ENCODE measurements around the gene ZMAT3. TPM values are rescaled to one million over a fixed set of nuclear protein-coding genes. Genes with fewer than 3 reads are reported as not detected.
A peak's percentile ranks its signal among the peaks of the same experiment; 100 is the strongest.
"Not testable (repeated sequence)": the region's sequence is repeated elsewhere in the genome, so short reads cannot be mapped to it uniquely, and the experiment has no call there.

The ZMAT3 gene
- total RNA-seq, 1 experiment from 2014 or later: 4.2 TPM

GRCh38 chr3:179068779-179069530 lies 2.7 kb downstream of the ZMAT3 start:
- DNase-seq (ENCODE audit: low read depth): peak; percentile 28

- DNase-seq (ENCODE audit: low read depth): no peak
Measured at GRCh38 chr3:179067839-179068238, 3.8 kb downstream of the ZMAT3 start.

GRCh38 chr3:179067291-179067690 lies 4.3 kb downstream of the ZMAT3 start:
- no peak for DNase-seq (ENCODE audit: low read depth)

- peak; percentile 96 for DNase-seq (ENCODE audit: low read depth)
Measured at GRCh38 chr3:179063945-179064560, 7.6 kb downstream of the ZMAT3 start.

GRCh38 chr3:179056326-179056725 lies 15.3 kb downstream of the ZMAT3 start:
- DNase-seq (ENCODE audit: low read depth): peak; percentile 81

- DNase-seq (ENCODE audit: low read depth): not testable (repeated sequence)
Measured at GRCh38 chr3:179054565-179054964, 17.0 kb downstream of the ZMAT3 start.

GRCh38 chr3:179046497-179047353 lies 24.9 kb downstream of the ZMAT3 start:
- DNase-seq (ENCODE audit: low read depth): peak; percentile 33

GRCh38 chr3:179045719-179046402 lies 25.7 kb downstream of the ZMAT3 start:
- no peak for DNase-seq (ENCODE audit: low read depth)

GRCh38 chr3:179038899-179039251 lies 32.7 kb downstream of the ZMAT3 start:
- DNase-seq (ENCODE audit: low read depth): not testable (repeated sequence)

GRCh38 chr3:179038216-179038898 lies 33.3 kb downstream of the ZMAT3 start:
- DNase-seq (ENCODE audit: low read depth): no peak

- peak; percentile 93 for DNase-seq (ENCODE audit: low read depth)
Measured at GRCh38 chr3:179037351-179037750, 34.3 kb downstream of the ZMAT3 start.

GRCh38 chr3:179036626-179037300 lies 34.8 kb downstream of the ZMAT3 start:
- DNase-seq (ENCODE audit: low read depth): no peak

GRCh38 chr3:179036226-179036625 lies 35.4 kb downstream of the ZMAT3 start:
- peak; percentile 72 for DNase-seq (ENCODE audit: low read depth)

GRCh38 chr3:179035232-179035631 lies 36.4 kb downstream of the ZMAT3 start:
- DNase-seq (ENCODE audit: low read depth): no peak

- DNase-seq (ENCODE audit: low read depth): not testable (repeated sequence)
Measured at GRCh38 chr3:179033304-179033657, 38.3 kb downstream of the ZMAT3 start.

GRCh38 chr3:179032454-179033303 lies 38.9 kb downstream of the ZMAT3 start:
- not testable (repeated sequence) for DNase-seq (ENCODE audit: low read depth)

GRCh38 chr3:179029096-179029495 lies 42.5 kb downstream of the ZMAT3 start:
- DNase-seq (ENCODE audit: low read depth): no peak

GRCh38 chr3:179028408-179028807 lies 43.2 kb downstream of the ZMAT3 start:
- DNase-seq (ENCODE audit: low read depth): no peak

- peak; percentile 15 for DNase-seq (ENCODE audit: low read depth)
Measured at GRCh38 chr3:179027326-179027900, 44.2 kb downstream of the ZMAT3 start.
